Measurements from ENCODE around the gene JAK1.

GRCh38 chr1:64901663-64902062, 64.7 kb downstream of the JAK1 start:
- TF ChIP-seq, protein P1, sequence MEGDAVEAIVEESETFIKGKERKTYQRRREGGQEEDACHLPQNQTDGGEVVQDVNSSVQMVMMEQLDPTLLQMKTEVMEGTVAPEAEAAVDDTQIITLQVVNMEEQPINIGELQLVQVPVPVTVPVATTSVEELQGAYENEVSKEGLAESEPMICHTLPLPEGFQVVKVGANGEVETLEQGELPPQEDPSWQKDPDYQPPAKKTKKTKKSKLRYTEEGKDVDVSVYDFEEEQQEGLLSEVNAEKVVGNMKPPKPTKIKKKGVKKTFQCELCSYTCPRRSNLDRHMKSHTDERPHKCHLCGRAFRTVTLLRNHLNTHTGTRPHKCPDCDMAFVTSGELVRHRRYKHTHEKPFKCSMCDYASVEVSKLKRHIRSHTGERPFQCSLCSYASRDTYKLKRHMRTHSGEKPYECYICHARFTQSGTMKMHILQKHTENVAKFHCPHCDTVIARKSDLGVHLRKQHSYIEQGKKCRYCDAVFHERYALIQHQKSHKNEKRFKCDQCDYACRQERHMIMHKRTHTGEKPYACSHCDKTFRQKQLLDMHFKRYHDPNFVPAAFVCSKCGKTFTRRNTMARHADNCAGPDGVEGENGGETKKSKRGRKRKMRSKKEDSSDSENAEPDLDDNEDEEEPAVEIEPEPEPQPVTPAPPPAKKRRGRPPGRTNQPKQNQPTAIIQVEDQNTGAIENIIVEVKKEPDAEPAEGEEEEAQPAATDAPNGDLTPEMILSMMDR (IDR thresholded peaks at IDR 0.05), result no peak
- no peak for TF ChIP-seq POLR2A (IDR thresholded peaks at IDR 0.05)
